Stimulated activated CD8-positive, alpha-beta memory T cell treated with anti-CD3 and anti-CD28 coated beads, Interleukin-12 subunit alpha, Interleukin-12 subunit beta, amount 100 ng/mL, for 4 hours (primary cell): ENCODE data around the gene AOPEP.

ENCODE experiments used
- DNase-seq: peaks from one replicate; pipeline ENCODE4 v3.0.0-alpha.2; 2020; ENCODE audit warnings: low read depth

AOPEP gene

DNA sequence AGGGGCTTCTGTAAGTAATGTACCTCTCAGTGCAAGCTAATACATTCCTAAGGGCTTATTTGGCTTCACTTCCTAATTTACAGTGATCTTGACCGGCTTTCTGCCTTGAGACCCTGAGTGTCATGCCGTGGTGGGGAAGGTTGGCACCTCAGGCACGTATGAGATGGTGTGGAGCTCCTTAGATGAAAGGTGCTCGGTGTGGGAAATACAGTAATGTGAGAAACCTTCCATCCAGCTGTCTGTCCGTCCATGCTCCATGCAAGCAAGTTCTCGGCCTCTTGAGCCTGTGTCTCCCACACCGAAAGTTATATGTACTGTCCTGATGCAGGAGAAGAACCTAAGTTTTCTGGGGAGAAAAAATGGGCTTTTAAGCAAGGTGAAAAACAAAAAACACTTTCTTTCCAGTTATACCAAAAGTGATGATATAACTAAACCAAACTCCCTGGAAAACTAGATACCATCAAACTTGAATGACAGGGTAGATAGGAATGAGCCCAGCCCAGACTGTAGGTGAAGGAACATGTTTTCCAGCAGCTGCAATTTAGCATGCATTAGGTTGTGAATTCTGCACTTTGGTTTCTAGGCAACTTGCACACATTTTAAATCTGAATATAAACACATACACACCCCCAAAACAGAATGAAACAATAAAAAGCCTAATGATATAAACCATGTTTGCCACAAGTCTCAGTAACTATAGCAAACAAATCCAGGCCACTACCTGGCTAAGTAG, 311.5 kb downstream of the AOPEP start:
- no peak for DNase-seq

DNA sequence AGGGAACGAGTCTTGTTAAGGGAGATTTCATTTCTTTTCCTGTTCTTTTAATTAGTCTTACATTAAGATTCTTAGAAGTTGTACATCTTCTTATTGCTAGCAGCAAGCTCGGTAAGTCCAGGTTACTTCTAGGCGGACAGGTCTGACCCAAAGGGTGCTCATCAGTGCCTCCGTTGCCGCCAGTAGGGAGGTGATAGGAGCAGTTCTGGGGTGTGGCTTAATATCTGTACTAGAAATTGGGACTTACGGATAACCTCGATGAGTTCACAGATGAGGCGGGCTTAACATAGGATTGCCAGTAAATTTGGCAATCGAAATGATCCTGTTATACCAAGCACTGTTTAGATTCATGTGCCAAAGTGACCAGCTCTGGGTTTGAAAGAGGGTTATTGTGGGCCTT, 312.2 kb downstream of the AOPEP start:
- DNase-seq: no peak

DNA sequence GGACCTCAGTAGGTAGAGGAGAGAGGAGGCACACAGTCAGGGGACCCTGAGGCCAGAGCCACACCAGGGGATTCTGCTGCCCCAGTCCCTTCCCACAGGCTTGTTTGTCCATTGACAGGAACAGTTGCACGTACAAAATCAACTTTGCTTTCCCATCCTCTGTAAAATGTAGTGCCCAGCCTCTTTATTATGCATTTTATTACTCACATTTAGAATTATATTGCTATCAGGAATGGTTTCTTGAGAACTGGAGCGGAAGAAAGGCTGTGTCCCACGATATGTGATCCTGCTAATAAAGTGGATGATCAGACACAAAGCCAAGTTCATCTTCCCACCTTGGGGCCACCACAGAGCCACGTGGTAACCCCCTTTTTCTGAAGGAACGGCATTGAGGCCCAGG, 313.6 kb downstream of the AOPEP start:
- DNase-seq: no peak

DNA sequence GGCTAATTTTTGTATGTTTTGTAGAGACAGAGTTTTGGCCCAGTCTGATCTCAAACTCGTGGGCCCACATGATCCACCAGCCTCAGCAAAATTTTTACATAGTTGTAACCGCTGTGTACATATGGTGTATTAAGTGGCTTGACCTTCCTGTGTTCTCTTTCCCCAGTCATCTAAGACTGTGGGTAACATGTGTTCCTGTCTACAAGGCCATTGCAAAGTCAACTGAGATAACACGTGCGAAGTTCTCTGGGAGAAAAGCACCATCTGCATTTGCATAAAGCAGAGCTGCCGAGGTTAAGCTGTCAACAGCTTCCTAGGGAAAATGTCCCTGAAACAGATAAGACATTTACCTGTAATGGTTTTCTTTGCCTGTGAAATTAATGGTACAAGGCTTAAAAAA, 317.3 kb downstream of the AOPEP start:
- no peak for DNase-seq

DNA sequence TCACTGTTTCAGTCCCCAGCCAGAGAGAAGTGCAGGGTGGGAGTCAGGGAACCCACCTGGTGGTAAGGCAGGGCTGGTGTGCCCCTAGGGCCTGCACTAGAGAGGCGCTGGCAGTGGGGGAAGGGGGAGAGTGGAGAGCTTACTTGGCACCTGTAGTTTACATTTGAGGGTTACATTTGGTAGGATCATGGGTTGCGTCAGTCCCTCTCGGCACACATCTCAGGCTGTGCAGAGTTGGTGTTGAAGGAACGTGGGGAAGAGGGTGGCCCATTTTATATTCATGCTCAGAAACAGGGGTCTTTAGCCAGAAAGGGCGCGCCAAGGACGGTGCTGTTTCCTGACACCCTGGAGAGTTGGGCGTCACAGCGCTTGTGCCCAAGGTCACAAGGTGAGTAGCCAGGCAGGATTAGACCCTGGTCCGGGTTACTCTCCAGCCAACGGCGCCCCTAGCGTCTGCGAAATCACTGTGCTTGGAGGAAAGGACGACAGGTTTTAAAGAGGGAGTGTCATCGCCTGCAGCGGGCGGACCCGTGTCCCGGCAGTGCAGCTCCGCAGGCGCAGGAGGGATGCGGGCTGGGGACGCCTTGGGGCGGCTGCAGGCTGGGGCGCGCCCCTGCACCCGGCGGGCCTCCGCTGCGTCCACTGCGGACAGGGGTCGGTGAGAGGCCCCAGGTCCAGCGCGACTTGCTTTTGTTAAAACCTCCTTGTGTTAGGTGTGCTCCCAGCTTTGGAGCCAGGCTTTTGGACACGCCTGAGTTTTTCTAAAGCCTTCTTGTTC, 318.4 kb downstream of the AOPEP start:
- no peak for DNase-seq

DNA sequence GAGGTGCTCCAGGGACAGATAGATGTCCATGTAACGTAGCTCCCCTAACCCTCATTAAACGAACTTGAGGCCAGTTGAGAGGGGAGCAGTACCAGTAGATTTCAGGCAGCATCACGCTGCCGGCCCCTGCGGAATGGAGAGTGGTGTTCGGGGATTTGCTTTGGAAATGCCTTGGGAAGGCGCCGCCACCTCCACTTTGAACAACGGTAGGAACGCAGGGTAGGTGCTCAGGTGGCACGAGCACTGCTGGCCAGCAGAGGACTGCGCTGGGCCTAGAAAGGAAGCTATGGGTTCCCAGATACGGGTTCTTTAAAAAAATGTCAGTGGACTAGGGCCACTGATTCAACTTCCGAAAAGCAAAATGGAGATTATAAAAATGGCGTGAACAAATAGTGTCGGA, 319.3 kb downstream of the AOPEP start:
- no peak for DNase-seq

DNA sequence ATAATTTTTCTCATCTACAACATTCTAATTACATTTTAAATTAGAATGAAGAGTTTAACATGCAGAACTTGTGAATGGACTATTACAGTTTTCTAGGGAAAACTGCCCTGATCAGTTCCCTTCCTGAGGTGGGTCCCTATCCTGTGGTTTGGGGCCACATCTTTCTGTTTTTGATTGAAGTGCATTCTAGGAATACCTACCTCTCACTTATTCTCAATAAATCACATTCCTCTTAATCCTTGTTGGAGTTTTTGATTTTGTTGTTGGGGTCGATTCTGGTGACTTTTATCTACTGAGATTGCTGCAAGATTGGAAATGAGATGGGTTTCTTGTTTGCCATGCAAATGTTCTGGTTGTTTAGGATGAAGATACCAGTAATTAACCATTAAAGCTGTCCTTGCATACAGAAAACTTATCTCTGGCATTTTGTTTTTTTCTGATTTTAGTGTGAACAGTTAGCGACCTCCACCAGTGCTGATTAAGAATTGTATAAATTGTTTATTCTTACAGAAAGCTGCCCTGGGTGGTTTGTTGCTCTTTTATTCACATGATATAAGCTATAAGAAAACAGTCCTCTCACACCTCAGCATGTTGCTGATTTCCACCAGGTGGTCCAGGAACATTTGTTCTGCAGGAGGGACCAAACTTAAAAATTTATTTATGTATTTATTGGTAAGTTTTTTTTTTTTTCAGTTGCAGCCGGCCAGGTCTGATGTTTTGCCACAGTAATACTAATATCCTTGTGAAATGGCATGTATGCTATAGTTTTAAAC, 321.1 kb downstream of the AOPEP start:
- no peak for DNase-seq

DNA sequence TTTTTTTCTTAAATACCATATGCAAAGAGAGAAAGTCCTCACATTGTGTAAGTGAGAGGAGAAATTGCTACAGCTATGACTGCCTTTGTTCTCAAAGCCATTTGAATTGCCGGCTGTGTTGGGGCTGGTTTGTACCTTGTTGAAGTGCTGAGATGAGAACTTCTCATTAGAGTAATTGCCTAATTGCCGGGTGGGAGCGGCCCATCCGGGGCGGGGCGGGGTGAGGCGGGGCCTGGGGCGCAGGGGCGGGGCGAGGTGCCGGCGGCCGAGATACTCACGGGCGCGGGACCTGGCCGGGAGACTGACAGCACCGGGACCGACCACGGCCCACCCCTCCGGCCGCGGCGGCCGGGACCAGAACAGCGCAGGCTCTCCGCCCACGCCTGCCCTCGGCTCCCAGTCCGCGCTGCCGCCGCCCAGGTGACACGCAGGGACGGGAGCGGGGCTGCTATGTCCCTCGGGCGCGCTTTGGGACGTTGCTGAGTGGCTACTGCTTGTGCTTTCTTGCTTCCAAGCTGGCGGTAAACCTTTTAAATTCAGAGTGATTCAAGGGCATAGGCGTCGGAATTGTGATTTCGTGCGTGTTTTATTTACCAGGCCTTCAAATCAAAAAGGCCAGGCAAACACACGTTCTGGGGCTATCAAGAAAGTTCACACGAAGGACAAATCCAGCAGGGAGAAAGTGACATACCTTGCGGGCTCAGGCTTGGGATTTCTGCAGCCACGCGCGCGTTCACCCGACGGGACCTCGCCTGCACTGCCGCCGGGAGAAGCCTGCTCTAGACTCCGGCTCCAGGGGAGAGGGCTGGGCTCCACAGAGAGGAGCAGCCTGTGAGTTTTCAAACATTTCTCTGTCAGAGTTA, 322.0 kb downstream of the AOPEP start:
- DNase-seq: peak; percentile 32

DNA sequence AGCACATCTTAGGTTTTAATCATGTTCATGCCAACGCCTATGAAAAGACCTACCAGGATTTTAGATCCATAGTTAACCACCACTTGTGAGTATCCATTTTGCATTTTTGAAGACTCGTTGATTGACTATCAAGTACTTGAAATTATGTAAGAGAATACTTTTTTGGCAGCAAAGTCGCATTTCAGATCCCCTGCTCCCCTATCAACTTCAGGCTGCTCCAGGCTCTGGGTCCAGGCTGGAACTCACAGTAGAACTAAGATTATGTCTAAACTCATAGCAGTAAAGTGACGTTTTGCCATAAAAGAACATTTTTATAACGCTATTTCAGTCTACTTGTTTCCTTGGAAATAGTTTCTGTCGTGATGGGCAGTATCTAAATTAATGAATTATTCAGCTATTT, 323.3 kb downstream of the AOPEP start:
- DNase-seq: no peak

DNA sequence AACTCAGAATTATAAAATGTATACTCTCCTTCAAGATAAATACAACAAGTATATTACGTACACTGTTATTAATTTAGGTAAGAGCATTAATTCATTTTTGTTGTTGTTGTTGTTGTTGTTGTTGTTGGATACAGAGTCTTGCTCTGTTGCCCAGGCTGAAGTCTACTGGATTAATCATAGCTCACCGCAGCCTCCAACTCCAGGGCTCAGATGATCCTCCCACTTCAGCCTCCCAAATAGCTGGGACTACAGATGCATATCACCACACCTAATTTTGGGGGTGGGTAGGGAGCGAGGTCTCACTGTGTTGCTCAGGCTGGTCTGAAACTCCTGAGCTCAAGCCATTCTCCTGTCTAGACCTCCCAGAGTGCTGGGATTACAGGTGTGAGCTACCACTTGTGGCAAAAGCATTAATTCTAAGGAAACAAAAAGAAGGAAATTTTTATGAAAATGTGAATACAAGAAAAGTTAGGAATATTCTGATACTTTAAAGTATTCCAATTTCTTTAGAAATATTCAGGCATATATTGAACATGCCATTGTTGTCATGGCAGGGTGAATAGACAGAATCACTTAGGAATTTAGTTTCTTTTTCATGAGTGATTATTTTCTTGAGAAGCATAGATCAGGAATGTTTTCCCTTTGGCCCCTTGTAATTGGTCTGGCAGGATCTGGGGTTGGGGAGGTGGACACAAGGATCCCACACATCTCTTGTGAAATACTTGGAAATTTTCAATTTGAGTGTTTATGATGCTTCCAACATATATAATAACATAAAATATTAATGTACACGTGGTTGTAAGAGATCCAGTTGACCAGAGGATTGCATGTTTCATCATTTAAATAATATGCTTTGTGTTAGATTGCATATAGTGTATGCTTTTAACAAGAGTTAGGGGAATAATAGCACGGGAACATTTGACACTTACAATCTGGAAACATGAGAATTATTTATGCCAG, 327.4 kb downstream of the AOPEP start:
- no peak for DNase-seq

DNA sequence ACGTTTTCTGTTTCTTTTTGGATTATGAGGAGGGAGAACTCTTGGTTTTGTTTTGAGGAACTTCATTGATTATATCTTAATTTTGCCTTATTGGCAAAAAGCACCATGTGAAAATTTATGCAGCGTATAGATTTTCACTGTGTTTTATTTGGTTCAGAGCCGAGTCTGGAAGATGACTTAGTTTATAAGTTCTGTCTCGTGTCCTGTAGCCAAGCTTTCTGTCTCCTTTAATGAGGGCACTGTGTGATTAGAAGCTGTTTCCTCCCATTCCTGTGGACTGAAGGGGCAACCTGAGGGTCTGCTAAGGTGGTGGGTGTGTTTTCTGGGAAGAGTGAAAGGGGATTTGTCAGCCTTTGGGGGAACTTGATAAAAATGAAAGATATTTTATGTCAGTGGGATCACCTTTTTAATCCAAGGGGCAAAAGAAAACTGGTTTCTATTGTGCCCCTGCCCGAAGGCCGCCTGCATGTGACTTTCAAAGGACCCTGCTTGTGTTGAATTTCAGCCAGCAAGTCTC, 328.9 kb downstream of the AOPEP start:
- DNase-seq: no peak

DNA sequence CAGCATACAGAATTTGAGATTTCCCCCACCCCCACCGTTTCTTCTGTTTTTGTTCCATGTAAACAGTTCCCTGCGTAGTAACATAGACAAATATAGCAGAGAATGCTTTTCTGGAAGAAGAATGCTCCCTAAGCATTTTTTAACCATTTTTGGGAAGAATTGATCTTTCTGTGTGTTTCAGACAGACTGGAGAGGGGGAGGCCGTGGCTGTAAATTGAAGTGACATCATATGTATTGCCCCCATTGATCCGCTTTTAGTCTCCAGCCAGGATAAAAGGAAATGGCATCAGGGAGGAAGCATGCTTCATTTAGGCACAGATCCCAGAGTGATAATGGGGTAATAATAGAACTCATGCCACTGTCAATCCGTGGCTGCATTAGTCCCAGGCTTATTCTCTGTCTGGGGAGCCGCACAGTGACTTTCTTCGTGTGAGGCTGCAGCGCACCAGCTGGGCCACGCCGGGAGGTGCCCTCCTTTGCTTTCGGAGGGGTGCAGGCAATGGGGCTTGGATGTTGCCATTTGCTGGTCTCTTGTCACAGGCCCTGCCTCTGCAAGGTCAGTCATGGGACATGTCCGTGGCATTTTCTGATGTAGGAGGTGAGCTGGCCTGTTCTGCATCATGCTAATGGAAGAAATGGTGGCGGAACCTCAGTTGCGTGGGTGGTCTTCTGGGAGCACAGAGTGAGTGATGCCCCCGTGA, 329.5 kb downstream of the AOPEP start:
- DNase-seq: no peak

DNA sequence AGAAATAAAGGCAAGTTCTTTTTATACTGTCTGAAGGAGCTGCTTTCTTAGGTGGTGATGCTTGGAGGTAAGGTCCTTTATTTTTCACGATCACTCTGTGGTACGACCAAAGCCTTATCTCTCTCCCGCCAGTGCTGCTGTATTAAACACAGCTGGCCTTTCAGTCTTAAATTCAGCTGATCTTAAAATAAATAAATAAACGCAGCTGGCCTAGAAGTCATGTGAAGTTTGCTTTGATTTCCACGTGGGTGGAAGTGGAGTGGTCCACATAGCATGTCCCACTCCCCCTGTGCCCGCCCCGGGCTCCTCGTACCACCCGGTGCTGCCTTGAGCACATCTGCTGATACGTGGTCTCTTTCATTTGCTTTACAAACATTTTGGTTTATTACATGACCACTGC, 330.6 kb downstream of the AOPEP start:
- DNase-seq: no peak

DNA sequence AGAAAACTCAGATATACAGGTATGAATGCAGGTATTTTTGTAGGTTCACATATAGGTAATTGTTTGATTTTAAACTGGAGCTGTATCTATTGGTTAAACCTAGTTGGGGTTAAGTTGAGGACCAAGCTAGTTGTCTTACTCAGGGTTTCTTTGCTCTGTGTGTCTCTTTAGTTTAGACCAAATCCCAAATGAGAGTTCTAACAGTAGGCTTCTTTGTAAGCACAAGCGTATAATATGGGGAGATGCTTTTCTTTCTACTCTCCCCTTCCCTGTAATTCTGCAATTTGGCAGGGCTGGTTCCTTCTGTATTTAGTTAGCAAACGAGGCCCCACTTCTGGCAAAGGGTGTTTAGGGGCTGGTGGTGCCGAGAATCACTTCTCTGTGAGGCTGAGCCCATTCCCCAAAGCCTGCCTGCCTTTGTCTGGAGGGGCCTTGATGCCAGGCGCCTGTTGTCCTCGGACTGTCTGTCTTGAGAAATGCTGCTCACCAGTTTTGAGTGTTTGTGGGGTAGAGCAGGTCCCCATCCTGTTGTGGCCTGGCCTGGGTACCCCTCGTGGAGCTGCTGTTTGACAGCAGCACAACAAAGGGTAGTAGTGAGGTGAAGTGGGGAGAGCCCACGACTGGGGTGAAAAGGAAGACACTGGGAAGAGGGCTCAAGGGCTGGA, 331.8 kb downstream of the AOPEP start:
- DNase-seq: no peak

DNA sequence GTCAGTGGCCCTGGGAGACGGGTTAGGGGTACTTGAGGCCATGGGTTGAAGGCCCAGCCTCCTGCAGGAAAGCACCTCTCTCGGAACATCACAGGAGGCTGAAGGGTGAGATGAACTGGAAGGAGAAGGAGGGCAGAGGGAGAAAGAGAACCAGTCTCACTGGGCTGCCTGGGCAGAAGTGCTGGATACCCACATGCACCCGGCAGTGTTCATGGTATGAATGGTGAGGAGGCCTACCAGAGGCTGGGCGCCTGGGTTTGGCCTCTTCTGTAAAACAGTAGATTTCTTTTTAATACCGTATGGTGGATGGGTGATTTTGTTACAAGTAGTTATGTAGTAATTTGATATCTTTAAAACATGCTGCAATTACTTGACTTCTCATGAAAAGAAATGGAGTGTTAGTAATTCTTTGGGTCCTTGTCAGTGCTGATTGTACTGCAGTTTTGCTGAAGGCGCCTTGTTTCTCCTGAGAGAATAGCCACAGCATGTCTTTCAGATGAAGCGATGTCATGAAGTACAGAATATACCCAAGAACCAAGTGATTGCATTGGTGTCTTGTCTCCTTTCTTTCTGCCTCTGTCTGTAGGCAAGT, 332.4 kb downstream of the AOPEP start:
- no peak for DNase-seq

DNA sequence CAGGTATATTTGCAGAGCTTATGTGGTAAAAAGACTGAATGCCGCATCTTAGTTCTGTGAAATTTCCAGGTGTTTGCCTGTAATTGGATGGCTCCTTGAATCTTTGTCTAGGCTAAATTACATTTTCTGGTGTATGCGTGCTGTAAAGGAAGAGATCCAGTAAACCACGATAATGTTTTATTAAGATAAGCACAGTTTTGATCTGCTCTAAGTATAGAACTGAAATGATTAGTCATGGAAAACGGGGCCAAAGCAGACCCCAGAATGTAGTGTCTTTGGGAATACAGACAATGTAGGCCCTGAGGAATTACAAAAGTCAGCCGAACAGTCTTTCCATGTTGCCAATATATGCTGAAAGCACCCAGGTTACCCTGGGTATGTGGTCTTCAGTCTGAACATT, 333.7 kb downstream of the AOPEP start:
- no peak for DNase-seq

DNA sequence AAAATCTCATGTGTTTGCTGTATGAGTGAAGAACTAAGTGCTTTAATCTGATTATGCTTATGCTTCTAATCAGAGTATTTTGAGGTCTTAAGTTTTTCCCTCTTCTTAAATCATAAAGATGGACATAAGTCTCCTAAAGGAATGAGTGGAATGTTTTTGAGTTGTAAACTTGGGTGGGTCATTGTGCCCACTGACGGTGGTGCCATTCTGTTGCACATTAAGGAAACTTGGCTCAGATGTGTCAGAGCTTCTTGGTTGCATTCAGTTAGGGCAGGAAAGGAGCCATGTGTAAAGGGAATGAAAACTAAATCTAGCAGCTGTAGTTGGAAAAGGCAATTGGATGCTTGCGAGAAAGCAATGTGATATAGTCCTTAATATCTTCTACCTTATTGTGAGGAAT, 334.4 kb downstream of the AOPEP start:
- no peak for DNase-seq

DNA sequence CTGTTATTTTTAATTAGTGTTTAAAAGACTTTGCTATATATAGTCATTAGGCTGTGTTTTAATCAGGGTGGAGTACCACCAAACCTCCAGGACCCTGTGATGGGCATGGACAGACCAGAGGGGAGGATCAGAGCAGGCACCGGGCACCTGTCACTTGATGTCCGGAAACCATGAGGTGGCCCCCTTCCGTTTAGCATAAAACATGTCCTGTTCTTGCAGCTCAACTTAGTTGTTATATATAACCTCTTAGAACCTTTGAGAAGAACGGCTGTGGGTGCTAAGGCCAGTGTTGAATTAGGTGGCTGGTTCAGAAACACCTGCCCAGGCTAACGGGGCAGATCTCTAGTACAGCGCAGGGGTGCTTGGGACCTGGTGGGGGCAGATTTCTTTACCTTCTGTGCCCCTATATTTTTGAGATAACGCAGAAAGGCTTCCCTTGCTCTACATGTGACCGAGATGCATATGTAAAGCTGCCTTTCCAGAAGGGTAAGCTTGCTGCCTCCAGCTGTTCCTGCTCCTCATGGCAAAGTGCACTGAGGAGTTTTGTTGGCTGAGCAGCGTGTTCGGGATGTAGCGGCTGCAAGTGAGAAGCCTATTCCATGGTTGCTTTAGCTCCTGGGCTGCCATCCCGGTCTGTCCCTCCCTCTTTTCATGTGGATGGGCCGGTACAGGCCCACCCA, 335.6 kb downstream of the AOPEP start:
- DNase-seq: no peak
